ENCODE data around the gene SPSB4. TPM values are rescaled to one million over a fixed set of nuclear protein-coding genes. Genes with fewer than 3 reads are reported as not detected.
"Not testable (repeated sequence)": the region's sequence is repeated elsewhere in the genome, so short reads cannot be mapped to it uniquely, and the experiment has no call there.

Gene SPSB4
- total and polyA plus RNA-seq, 2 experiments from 2014 or later: 57.0 to 82.2 TPM

DNA sequence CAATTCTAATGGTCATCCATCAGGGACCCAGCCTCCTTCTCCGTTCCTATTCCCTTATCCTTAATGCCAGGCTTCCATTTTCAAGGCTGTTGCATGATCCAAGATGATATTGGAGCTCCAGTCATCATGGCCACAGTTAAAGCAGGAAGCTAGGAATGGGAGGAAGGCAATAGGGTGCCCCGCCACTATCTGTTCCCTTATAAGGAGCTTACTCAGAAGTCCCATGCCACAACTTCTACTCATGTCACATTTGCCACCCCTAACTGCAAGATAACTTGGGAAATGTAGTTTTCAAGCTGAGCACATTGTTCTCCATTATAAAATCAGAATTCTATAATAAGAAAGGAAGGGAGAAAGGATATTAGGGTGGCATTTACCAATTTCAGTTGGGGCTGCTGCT is 38.6 kb upstream of the SPSB4 start:
- Histone ChIP-seq H3K27ac (no peak overlapping the region), H3K4me3 (no peak overlapping the region), H3K4me1 (ENCODE audit: low read depth) (no peaks in the 10 kb centered on the region), H3K36me3 (no peaks in the 10 kb centered on the region), H3K9me3 (ENCODE audit: low read depth) (no peaks in the 10 kb centered on the region), H3K27me3 (no peaks in the 10 kb centered on the region)
- DNase-seq (ENCODE audit: low read depth in 1 of 2, low spot score in 1 of 2): no peak
- TF ChIP-seq, protein P1, sequence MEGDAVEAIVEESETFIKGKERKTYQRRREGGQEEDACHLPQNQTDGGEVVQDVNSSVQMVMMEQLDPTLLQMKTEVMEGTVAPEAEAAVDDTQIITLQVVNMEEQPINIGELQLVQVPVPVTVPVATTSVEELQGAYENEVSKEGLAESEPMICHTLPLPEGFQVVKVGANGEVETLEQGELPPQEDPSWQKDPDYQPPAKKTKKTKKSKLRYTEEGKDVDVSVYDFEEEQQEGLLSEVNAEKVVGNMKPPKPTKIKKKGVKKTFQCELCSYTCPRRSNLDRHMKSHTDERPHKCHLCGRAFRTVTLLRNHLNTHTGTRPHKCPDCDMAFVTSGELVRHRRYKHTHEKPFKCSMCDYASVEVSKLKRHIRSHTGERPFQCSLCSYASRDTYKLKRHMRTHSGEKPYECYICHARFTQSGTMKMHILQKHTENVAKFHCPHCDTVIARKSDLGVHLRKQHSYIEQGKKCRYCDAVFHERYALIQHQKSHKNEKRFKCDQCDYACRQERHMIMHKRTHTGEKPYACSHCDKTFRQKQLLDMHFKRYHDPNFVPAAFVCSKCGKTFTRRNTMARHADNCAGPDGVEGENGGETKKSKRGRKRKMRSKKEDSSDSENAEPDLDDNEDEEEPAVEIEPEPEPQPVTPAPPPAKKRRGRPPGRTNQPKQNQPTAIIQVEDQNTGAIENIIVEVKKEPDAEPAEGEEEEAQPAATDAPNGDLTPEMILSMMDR (IDR thresholded peaks at IDR 0.05; ENCODE audit: low read depth, low read length): no peak

DNA sequence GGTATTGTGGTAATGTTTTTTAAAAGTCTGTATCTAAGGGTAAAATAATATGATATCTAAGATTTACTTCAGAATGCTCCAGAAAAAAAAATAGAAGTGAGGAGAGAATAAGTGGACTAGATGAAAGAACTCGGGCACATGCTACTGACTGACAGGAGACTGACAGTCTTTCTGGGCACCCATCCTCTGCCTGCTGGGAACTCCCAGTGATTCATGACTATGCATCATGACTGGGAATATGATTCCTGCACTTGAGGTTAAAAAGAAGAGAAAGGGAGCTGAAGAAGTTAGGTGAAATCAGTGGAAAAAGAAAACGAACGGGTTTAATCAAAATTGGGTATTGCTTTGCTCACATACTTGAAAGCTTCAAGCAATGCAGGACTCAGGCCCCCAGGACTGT is 35.7 kb upstream of the SPSB4 start:
- no peaks in the 10 kb centered on the region for H3K4me1 ChIP-seq (ENCODE audit: low read depth)
- DNase-seq (ENCODE audit: low read depth in 1 of 2, low spot score in 1 of 2): no peak
- no peaks in the 10 kb centered on the region for H3K27me3 ChIP-seq
- no peaks in the 10 kb centered on the region for H3K9me3 ChIP-seq (ENCODE audit: low read depth)
- H3K36me3 ChIP-seq: no peaks in the 10 kb centered on the region
- H3K4me3 ChIP-seq: no peak overlapping the region
- H3K27ac ChIP-seq: no peak overlapping the region
- TF ChIP-seq, protein P1 (IDR thresholded peaks at IDR 0.05; ENCODE audit: low read depth, low read length): no peak

DNA sequence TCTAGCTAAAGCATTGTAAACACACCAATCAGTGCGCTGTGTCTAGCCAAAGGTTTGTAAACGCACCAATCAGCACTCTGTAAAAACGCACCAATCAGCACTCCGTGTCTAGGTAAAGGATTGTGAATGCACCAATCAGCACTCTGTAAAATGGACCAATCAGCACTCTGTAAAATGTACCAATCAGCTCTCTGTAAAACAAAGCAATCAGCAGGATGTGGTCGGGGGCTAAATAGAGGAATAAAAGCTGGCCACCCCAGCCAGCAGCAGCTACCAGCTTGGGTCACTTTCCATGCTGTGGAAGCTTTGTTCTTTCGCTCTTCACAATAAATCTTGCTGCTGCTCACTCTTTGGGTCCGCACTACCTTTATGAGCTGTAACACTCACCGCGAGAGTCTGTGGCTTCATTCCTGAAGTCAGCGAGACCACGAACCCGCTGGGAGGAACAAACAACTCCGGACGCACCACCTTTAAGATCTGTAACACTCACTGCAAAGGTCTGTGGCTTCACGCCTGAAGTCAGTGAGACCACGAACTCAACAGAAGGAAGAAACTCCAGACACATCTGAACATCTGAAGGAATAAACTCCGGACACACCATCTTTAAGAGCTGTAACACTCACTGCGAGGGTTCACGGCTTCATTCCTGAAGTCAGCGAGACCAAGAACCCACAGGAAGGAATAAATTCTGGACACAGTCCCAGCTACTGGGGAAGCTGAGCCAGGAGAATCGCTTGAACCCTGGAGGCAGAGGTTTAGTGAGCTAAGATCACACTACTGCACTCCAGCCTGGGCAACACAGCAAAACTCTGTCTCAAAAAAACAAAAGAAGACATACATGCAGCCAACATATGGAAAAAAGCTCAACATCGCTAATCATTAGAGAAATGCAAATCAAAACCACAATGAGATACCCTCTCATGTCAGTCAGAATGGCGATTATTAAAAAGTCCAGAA is 33.5 kb upstream of the SPSB4 start:
- DNase-seq (ENCODE audit: low read depth in 1 of 2, low spot score in 1 of 2); H3K27me3 ChIP-seq; H3K27ac ChIP-seq; H3K4me3 ChIP-seq; H3K9me3 ChIP-seq (ENCODE audit: low read depth); H3K36me3 ChIP-seq; H3K4me1 ChIP-seq (ENCODE audit: low read depth): not testable (repeated sequence)

DNA sequence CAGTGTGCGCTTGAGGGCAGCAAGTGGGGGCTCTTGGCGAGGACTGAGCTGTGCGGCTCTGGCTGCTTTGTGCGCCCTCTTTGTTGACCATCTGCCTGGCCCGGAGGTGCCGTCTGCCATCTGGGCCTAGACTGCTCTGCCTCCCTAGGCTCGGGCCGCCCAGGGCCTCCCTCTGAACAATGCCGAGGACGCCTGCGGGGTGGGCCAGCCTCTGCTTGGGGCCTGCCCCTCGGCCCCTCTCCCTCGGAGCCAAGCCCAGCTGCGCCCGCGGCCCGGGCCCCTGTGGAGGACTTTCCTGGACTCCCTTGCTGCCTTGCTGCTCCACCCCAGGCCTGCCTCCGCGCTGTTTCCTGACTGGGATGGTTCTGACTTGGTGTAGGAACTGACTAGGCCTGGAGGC is 31.9 kb upstream of the SPSB4 start:
- Histone ChIP-seq H3K9me3 (ENCODE audit: low read depth) (no peaks in the 10 kb centered on the region), H3K4me1 (ENCODE audit: low read depth) (no peaks in the 10 kb centered on the region), H3K27me3 (no peaks in the 10 kb centered on the region), H3K36me3 (no peaks in the 10 kb centered on the region), H3K4me3 (no peak overlapping the region), H3K27ac (no peak overlapping the region)
- DNase-seq (ENCODE audit: low read depth in 1 of 2, low spot score in 1 of 2): no peak
- TF ChIP-seq, protein P1 (IDR thresholded peaks at IDR 0.05; ENCODE audit: low read depth, low read length): no peak

DNA sequence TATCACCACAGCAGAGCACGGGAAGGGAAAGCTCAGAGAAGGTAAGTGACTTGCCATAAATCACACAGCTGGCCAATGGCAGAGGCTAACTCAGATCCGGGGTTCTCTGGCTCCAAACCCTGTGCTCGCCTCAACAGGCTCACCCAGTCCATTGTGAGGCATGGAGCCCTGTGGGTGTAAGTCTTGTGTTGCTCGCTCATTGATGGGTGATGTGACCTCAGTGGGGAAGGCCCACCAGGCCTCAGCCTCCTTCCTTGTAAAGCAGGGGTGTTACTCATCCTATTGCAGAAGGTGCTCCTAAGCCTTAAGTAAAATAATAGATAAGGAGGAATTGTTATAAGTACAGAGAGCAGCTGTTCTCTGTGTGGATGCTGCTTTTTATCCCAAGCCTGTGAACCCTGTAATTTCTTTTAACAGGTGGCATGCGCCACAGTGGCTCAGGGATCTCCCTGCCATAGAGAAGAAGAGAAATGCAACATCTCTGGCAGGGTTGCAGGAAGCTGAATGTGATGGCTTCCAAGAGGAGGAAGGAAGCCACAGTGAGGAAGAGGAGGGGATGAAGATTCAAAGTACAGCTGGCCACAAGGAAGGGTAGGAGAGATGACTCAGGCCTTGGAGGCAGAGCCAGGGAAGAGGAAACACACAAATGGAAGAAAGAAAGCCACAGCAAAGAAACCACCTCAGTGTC is 30.9 kb upstream of the SPSB4 start:
- no peak for DNase-seq (ENCODE audit: low read depth in 1 of 2, low spot score in 1 of 2)

More for the DNA sequence above, 30.9 kb upstream of the SPSB4 start:
- no peak overlapping the region for H3K4me3 ChIP-seq
- H3K36me3 ChIP-seq: no peaks in the 10 kb centered on the region
- no peaks in the 10 kb centered on the region for H3K9me3 ChIP-seq (ENCODE audit: low read depth)
- peaks cover 7% of the 10 kb centered on the region for H3K4me1 ChIP-seq (ENCODE audit: low read depth)
- TF ChIP-seq, protein P1 (IDR thresholded peaks at IDR 0.05; ENCODE audit: low read depth, low read length): no peak
- no peak overlapping the region for H3K27ac ChIP-seq
- H3K27me3 ChIP-seq: no peaks in the 10 kb centered on the region

All from cardiac muscle cell (in vitro differentiated cells and primary cell).